Epithelial cell of proximal tubule (primary cell): ENCODE measurements around the gene ALAS1. TPM values are rescaled to one million over a fixed set of nuclear protein-coding genes. Genes with fewer than 3 reads are reported as not detected.

Experiments
- DNase-seq: peaks from one replicate; pipeline ENCODE4 v3.0.0-alpha.2; 2011; ENCODE audit warnings: low read depth
- H3K4me3 ChIP-seq: 2 replicates; pipeline ENCODE4 v1.5.1; 2011; ENCODE audit warnings: low read depth, mild to moderate bottlenecking, low read length
- CTCF ChIP-seq: conservative IDR thresholded peaks from 2 replicates; pipeline ENCODE4 v1.5.1; 2012; ENCODE audit warnings: low read depth, mild to moderate bottlenecking, low read length
- total RNA-seq: library from RNA; depleted of rRNA; stranded (reverse); fragments of >200 nt; gene quantifications from 2 replicates; pipeline ENCODE4 v1.2.3, GENCODE V29; 2015

Gene ALAS1
- total RNA-seq, 1 donor from 2014 or later: 56.3 TPM

DNA sequence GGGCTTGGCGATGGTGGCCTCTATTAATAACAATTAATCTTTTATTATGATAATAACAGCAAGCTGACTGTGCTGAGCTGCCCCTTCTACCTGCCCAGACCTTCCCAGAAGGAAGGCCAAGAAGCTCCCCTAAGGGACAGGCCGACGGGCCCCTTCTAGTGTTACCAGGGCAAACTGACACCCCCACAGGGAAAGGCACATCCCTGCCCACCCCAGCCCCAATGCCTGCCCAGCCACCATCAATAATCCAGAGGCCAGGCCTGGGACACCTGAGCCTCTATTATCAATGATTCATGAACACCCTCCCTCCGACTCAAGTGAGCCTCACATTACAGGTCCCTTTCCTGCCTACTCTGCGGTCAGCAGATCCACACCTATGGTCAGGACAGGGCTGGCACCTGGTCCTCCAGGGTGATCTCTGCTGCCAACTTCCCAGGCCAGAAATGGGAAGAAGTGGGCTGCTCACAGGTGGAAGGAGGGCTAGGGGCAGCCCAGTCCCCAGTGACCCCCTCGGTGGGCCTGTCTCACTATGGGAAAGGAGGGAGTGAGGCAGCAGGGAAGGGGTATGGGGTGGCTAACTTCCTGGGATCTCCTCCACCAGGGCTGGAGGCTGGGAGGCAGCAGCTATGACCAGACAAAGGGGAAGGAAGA is 39.2 kb downstream of the ALAS1 start:
- peak overlapping the region; percentile 96 for H3K4me3 ChIP-seq
- no peak for DNase-seq
- TF ChIP-seq CTCF: no peak

DNA sequence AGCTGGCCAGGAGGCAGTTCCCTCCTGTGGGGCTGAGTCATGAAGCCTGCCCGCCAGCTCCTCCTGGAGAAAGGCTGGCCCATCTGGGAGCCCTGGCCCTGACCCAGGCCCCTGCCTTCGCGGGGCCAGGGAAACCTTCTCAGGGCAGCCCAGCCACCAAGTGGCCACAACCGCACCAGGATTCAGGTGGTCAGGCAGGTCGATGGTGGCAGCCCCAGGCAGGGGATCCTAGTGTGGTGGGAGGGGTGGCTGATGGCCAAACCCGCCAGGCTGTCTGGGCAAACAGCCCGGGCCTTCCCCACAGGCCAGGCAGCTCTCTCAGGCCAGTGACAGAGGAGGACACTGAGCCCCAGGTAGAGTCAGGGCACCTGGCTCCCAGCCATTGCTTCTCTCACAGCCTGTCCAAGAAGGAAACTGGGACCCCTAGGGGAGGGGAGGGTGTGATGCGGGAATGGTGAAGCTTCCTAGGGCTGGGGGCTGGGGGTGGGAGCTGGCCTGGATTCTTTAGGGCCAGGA is 39.8 kb downstream of the ALAS1 start:
- no peak for TF ChIP-seq CTCF
- DNase-seq: no peak
- peak overlapping the region; percentile 96 for H3K4me3 ChIP-seq

DNA sequence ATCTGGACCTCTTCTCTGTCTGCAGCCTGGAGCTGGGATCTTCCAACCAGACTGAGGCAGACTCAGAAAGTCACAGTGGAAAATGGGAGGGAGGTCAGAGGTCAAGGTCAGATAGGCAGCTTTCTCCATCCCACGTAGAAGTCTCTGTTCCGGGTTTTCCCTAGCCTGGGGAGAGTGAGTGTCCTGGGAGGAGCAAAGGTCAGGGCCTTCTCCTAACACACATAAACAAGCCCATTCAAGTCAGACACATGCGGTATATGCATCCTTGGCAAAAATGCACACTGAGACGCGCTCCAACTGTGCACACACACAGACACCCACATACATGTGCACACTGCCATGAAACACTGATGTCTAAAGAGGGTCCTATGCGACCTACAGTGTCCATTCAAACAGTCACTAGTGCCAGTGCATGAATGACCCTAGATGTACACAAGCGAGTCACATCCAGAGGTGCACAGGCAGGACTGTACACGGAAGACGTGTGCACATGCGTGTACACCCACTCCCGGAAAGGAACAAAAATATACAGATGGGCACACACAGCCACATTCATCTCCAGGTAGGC is 40.3 kb downstream of the ALAS1 start:
- no peak for DNase-seq
- no peak for TF ChIP-seq CTCF
- H3K4me3 ChIP-seq: peak overlapping the region; percentile 96

- peak; percentile 40 for TF ChIP-seq CTCF
- no peak for DNase-seq
- peak within 1 kb of the TSS; percentile 96 for H3K4me3 ChIP-seq
These were observed 41.1 kb downstream of the ALAS1 start, which contains the start of gene TWF2 for GRCh38 chr3:52238761-52239701. Gene TWF2, minus strand, starts transcription at chr3:52239158. Its CDS starts 142 bp downstream, at chr3:52239016.

DNA sequence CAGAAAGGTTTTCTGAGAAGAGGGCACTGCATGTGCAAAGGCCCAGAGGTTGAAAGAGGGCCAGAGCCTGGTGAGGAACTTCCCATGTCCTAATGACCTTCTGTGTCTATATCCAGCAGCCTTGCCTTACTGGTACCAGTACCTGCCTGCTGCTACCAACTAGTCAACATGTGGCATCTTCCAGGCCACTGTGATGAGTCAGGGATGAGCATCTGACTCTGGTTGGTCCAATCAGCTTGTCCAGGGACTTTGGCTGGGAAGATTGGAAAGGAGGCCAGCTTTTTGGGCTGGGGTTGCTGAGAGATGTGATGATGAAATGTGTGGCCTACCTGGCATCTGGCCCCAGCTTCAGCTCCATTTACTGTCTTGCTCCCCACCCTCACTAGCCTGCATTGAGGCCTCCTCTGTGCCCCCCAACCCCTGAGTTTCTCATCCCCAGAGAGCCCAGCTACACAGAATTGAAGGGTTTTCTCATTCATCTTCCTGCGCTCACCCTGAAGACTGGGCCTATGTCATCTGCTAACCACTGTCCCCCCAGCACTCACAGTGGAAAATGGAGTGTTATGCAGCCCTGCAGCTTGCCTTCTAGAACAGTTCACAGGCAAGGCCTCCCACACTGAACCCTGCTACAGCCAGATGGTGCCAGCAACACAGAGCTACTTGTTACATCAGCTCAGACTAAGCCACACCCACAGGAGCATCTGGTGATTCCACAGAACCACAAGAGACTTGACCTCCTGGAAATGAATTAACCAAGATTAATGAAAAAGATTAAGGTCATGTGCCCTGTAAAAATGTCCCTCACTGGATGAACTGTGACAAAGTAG is 42.3 kb downstream of the ALAS1 start:
- TF ChIP-seq CTCF: peak; percentile 29
- DNase-seq: no peak
- peak overlapping the region; percentile 96 for H3K4me3 ChIP-seq

- DNase-seq: no peak
- no peak overlapping the region for H3K4me3 ChIP-seq
- TF ChIP-seq CTCF: no peak
These were observed 43.0 kb downstream of the ALAS1 start for GRCh38 chr3:52240886-52241370.
